Measurements from ENCODE around the gene PRDX3.

GRCh38 chr10:119221201-119221600 lies 42.6 kb upstream of the PRDX3 start:
- no peak for TF ChIP-seq MAX (IDR thresholded peaks at IDR 0.05; ENCODE audit: low read depth, low read length)
- no peak for TF ChIP-seq CTCF (IDR thresholded peaks at IDR 0.05; ENCODE audit: low read depth, low read length)
- no peak for TF ChIP-seq POLR2A (IDR thresholded peaks at IDR 0.05; ENCODE audit: extremely low read depth, insufficient read length)
- TF ChIP-seq MYC (IDR thresholded peaks at IDR 0.05; ENCODE audit: low read depth, low read length) = no peak
